ENCODE results near the gene PEAK1.

- TF ChIP-seq CREB1 (IDR thresholded peaks at IDR 0.05; ENCODE audit: low read depth) (no peak), CTCF (IDR thresholded peaks at IDR 0.05 in 2 of 3, conservative IDR thresholded peaks at IDR 0.05 in 1 of 3; ENCODE audit: control insufficient read depth in 2 of 3, extremely low read depth in 1 of 3, insufficient read depth in 1 of 3, low read depth in 3 of 3, low read length in 3 of 3) (no peak), IKZF1 (conservative IDR thresholded peaks at IDR 0.05) (no peak)
These were observed 259.1 kb downstream of the PEAK1 start for GRCh38 chr15:77160562-77161478.

All from GM12878 (cell line).